HepG2 (cell line): ENCODE results near the gene KIAA0930. TPM values are rescaled to one million over a fixed set of nuclear protein-coding genes. Genes with fewer than 3 reads are reported as not detected.

Source experiments
- HNRNPLL ChIP-seq: fragments of 200-400 bp; formaldehyde crosslinking; IDR thresholded peaks from 2 replicates; pipeline ENCODE4 v1.6.1; 2017; ENCODE audit warnings: mild to moderate bottlenecking, low read depth, low read length; ENCODE audit not compliant: poor library complexity, severe bottlenecking
- JDP2 ChIP-seq: sonication (generic); formaldehyde crosslinking; IDR thresholded peaks from 2 replicates; pipeline ENCODE4 v1.8.1; 2022; ENCODE audit warnings: missing genetic modification reagents, borderline replicate concordance
- KMT2A ChIP-seq: sonication (generic); formaldehyde crosslinking; IDR thresholded peaks from 2 replicates; pipeline ENCODE4 v1.4.0; 2020; ENCODE audit warnings: missing genetic modification reagents
- NR3C1 ChIP-seq: sonication (generic); formaldehyde crosslinking; IDR thresholded peaks from 2 replicates; pipeline ENCODE4 v1.4.0; 2020; ENCODE audit warnings: missing genetic modification reagents
- SOX6 ChIP-seq, 2 experiments: fragments of 450-650 bp in 1 of 2; sonication (generic) in 1 of 2; formaldehyde crosslinking in 1 of 2; IDR thresholded peaks; 2 replicates each; pipeline versions ENCODE4 v1.4.0 to v1.6.1; 2017 to 2020; ENCODE audit warnings: antibody characterized with exemption in 1 of 2, mild to moderate bottlenecking in 1 of 2, missing genetic modification reagents in 1 of 2
- SSRP1 ChIP-seq: IDR thresholded peaks from 2 replicates; pipeline ENCODE4 v1.6.1; 2016; ENCODE audit warnings: control low read depth
- TBP ChIP-seq: sonication (generic); formaldehyde crosslinking; IDR thresholded peaks from 2 replicates; pipeline ENCODE4 v1.5.0; 2020; ENCODE audit warnings: missing genetic modification reagents
- TOE1 ChIP-seq: sonication (generic); formaldehyde crosslinking; IDR thresholded peaks from 2 replicates; pipeline ENCODE4 v1.4.0; 2020; ENCODE audit warnings: mild to moderate bottlenecking, missing genetic modification reagents
- ZNF234 ChIP-seq: sonication (generic); formaldehyde crosslinking; conservative IDR thresholded peaks from 2 replicates; pipeline ENCODE4 v1.5.1; 2020; ENCODE audit warnings: mild to moderate bottlenecking, missing genetic modification reagents
- ZNF660 ChIP-seq: sonication (generic); formaldehyde crosslinking; IDR thresholded peaks from 2 replicates; pipeline ENCODE4 v1.5.1; 2020; ENCODE audit warnings: mild to moderate bottlenecking, low read depth, missing genetic modification reagents, borderline replicate concordance
- polyA plus RNA-seq, 8 experiments: library from polyadenylated mRNA; depleted of rRNA in 3 of 8; stranded (reverse) in 7 of 8; unstranded in 1 of 8; fragments of >200 nt; fragmentation: Illumina TruSeq in 4 of 8; extraction: Trizol in 4 of 8; gene quantifications; 2 replicates each; pipeline versions ENCODE4 v1.2.1 to v1.2.3, GENCODE V29; 2011 to 2016; ENCODE audit warnings: low read depth in 4 of 8, missing spikeins in 1 of 8, mixed read lengths in 1 of 8; ENCODE audit not compliant: insufficient read depth in 1 of 8
- total RNA-seq, 5 experiments: library from RNA; depleted of rRNA; stranded (reverse); fragments of >200 nt; fragmentation: Illumina TruSeq; extraction: Trizol; gene quantifications; 2 replicates each; pipeline ENCODE4 v1.2.3, GENCODE V29; 2016; ENCODE audit warnings: low read depth in 1 of 5
- TF ChIP-seq, protein P1 (sequence below): sonication (generic); formaldehyde crosslinking; IDR thresholded peaks from 2 replicates; pipeline ENCODE4 v1.5.1; 2020; ENCODE audit warnings: missing genetic modification reagents, mild to moderate bottlenecking, borderline replicate concordance
- TF ChIP-seq, protein P2 (sequence below): sonication (generic); formaldehyde crosslinking; IDR thresholded peaks from 2 replicates; pipeline ENCODE4 v1.8.1; 2022; ENCODE audit warnings: low read depth, mild to moderate bottlenecking, missing genetic modification reagents
- TF ChIP-seq, protein P3 (sequence below): sonication (generic); formaldehyde crosslinking; IDR thresholded peaks from 2 replicates; pipeline ENCODE4 v1.4.0; 2020; ENCODE audit warnings: mild to moderate bottlenecking, missing genetic modification reagents, borderline replicate concordance
- TF ChIP-seq, protein P4 (sequence below): sonication (generic); formaldehyde crosslinking; IDR thresholded peaks from 2 replicates; pipeline ENCODE4 v1.5.1; 2020; ENCODE audit warnings: missing genetic modification reagents, mild to moderate bottlenecking, borderline replicate concordance
- TF ChIP-seq, protein P5 (sequence below): sonication (generic); formaldehyde crosslinking; IDR thresholded peaks from 2 replicates; pipeline ENCODE4 v1.8.1; 2023; ENCODE audit warnings: mild to moderate bottlenecking, missing genetic modification reagents

Gene KIAA0930
- total and polyA plus RNA-seq, 2 of the 13 experiments (the other 11 are each of a cell fraction or from before 2014, with no cell fraction given) = 27.0 to 38.2 TPM

DNA sequence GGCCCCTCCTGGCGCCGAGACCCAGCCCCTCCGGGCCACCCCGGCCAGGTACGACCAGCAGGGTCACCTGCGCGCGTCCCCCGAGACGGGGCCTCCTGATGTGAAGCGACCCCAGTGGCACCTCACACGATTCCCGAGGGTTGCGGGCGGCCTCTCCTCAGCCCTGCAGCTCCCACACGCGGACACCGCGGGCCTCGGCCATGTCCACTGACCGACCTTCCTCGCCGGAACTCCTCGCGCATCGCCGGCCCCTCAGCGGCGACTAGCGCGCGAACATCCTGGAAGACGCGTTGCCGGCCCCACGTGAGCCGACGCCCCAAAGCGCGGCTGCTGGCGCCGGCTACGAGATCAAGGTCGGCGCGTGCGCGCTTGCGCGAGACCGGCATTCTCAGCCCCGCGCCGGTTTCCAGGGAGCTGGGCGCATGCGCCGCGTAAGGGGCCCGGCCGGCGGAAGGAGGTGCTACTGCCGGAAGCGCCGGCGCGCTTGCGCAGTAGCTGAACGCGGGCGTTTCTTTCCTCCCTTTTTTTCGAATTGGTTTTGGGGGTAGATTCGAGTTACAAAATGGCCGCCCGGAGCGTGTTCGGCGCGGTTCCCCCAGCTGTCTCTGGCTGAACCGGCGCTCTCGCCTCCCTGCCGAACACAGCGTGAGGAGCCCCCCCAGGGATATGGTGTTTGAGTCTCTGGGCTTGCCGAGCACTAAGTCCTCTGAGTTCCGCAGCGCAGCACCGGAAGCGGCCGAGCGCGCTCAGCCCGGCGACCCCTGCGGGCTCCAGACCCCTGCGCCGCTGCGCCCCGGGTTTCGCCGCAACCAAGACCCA lies 77.0 kb downstream of the KIAA0930 start, which contains the start of gene NUP50 (continued):
- TF ChIP-seq, protein P1, sequence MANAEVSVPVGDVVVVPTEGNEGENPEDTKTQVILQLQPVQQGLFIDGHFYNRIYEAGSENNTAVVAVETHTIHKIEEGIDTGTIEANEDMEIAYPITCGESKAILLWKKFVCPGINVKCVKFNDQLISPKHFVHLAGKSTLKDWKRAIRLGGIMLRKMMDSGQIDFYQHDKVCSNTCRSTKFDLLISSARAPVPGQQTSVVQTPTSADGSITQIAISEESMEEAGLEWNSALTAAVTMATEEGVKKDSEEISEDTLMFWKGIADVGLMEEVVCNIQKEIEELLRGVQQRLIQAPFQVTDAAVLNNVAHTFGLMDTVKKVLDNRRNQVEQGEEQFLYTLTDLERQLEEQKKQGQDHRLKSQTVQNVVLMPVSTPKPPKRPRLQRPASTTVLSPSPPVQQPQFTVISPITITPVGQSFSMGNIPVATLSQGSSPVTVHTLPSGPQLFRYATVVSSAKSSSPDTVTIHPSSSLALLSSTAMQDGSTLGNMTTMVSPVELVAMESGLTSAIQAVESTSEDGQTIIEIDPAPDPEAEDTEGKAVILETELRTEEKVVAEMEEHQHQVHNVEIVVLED (CRISPR knock-in tag) = peak; percentile 85
- TF ChIP-seq, protein P2, sequence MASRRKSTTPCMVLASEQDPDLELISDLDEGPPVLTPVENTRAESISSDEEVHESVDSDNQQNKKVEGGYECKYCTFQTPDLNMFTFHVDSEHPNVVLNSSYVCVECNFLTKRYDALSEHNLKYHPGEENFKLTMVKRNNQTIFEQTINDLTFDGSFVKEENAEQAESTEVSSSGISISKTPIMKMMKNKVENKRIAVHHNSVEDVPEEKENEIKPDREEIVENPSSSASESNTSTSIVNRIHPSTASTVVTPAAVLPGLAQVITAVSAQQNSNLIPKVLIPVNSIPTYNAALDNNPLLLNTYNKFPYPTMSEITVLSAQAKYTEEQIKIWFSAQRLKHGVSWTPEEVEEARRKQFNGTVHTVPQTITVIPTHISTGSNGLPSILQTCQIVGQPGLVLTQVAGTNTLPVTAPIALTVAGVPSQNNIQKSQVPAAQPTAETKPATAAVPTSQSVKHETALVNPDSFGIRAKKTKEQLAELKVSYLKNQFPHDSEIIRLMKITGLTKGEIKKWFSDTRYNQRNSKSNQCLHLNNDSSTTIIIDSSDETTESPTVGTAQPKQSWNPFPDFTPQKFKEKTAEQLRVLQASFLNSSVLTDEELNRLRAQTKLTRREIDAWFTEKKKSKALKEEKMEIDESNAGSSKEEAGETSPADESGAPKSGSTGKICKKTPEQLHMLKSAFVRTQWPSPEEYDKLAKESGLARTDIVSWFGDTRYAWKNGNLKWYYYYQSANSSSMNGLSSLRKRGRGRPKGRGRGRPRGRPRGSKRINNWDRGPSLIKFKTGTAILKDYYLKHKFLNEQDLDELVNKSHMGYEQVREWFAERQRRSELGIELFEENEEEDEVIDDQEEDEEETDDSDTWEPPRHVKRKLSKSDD (CRISPR knock-in tag) = peak; percentile 48; the same call in 1 of the 2 replicates
- TF ChIP-seq ZNF234 (CRISPR knock-in tag) (0 out of 2 replicates have a peak, but pooled peaks have one; percentile 42), NR3C1 (CRISPR knock-in tag) (no peak), JDP2 (CRISPR knock-in tag) (no peak; the same call in 1 of the 2 replicates), SOX6 (IDR thresholded peaks at IDR 0.05) (no peak), SOX6 (CRISPR knock-in tag; IDR thresholded peaks at IDR 0.05) (peak; percentile 84), KMT2A (CRISPR knock-in tag) (peak; percentile 92), TOE1 (no peak; the same call in 1 of the 2 replicates), ZNF660 (CRISPR knock-in tag) (no peak), TBP (no peak), SSRP1 (no peak), HNRNPLL (peak; percentile 35)
- TF ChIP-seq, protein P3, sequence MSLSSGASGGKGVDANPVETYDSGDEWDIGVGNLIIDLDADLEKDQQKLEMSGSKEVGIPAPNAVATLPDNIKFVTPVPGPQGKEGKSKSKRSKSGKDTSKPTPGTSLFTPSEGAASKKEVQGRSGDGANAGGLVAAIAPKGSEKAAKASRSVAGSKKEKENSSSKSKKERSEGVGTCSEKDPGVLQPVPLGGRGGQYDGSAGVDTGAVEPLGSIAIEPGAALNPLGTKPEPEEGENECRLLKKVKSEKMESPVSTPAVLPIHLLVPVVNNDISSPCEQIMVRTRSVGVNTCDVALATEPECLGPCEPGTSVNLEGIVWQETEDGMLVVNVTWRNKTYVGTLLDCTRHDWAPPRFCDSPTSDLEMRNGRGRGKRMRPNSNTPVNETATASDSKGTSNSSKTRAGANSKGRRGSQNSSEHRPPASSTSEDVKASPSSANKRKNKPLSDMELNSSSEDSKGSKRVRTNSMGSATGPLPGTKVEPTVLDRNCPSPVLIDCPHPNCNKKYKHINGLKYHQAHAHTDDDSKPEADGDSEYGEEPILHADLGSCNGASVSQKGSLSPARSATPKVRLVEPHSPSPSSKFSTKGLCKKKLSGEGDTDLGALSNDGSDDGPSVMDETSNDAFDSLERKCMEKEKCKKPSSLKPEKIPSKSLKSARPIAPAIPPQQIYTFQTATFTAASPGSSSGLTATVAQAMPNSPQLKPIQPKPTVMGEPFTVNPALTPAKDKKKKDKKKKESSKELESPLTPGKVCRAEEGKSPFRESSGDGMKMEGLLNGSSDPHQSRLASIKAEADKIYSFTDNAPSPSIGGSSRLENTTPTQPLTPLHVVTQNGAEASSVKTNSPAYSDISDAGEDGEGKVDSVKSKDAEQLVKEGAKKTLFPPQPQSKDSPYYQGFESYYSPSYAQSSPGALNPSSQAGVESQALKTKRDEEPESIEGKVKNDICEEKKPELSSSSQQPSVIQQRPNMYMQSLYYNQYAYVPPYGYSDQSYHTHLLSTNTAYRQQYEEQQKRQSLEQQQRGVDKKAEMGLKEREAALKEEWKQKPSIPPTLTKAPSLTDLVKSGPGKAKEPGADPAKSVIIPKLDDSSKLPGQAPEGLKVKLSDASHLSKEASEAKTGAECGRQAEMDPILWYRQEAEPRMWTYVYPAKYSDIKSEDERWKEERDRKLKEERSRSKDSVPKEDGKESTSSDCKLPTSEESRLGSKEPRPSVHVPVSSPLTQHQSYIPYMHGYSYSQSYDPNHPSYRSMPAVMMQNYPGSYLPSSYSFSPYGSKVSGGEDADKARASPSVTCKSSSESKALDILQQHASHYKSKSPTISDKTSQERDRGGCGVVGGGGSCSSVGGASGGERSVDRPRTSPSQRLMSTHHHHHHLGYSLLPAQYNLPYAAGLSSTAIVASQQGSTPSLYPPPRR = peak; percentile 77; the same call in 1 of the 2 replicates
- TF ChIP-seq, protein P4, sequence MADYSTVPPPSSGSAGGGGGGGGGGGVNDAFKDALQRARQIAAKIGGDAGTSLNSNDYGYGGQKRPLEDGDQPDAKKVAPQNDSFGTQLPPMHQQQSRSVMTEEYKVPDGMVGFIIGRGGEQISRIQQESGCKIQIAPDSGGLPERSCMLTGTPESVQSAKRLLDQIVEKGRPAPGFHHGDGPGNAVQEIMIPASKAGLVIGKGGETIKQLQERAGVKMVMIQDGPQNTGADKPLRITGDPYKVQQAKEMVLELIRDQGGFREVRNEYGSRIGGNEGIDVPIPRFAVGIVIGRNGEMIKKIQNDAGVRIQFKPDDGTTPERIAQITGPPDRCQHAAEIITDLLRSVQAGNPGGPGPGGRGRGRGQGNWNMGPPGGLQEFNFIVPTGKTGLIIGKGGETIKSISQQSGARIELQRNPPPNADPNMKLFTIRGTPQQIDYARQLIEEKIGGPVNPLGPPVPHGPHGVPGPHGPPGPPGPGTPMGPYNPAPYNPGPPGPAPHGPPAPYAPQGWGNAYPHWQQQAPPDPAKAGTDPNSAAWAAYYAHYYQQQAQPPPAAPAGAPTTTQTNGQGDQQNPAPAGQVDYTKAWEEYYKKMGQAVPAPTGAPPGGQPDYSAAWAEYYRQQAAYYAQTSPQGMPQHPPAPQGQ (CRISPR knock-in tag) = no peak
- TF ChIP-seq, protein P5, sequence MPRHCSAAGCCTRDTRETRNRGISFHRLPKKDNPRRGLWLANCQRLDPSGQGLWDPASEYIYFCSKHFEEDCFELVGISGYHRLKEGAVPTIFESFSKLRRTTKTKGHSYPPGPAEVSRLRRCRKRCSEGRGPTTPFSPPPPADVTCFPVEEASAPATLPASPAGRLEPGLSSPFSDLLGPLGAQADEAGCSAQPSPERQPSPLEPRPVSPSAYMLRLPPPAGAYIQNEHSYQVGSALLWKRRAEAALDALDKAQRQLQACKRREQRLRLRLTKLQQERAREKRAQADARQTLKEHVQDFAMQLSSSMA (CRISPR knock-in tag) = 0 out of 2 replicates have a peak, but pooled peaks have one; percentile 72
